ENCODE results near the gene THADA.
"Not testable (repeated sequence)": the region's sequence is repeated elsewhere in the genome, so short reads cannot be mapped to it uniquely, and the experiment has no call there.

THADA gene, protein sequence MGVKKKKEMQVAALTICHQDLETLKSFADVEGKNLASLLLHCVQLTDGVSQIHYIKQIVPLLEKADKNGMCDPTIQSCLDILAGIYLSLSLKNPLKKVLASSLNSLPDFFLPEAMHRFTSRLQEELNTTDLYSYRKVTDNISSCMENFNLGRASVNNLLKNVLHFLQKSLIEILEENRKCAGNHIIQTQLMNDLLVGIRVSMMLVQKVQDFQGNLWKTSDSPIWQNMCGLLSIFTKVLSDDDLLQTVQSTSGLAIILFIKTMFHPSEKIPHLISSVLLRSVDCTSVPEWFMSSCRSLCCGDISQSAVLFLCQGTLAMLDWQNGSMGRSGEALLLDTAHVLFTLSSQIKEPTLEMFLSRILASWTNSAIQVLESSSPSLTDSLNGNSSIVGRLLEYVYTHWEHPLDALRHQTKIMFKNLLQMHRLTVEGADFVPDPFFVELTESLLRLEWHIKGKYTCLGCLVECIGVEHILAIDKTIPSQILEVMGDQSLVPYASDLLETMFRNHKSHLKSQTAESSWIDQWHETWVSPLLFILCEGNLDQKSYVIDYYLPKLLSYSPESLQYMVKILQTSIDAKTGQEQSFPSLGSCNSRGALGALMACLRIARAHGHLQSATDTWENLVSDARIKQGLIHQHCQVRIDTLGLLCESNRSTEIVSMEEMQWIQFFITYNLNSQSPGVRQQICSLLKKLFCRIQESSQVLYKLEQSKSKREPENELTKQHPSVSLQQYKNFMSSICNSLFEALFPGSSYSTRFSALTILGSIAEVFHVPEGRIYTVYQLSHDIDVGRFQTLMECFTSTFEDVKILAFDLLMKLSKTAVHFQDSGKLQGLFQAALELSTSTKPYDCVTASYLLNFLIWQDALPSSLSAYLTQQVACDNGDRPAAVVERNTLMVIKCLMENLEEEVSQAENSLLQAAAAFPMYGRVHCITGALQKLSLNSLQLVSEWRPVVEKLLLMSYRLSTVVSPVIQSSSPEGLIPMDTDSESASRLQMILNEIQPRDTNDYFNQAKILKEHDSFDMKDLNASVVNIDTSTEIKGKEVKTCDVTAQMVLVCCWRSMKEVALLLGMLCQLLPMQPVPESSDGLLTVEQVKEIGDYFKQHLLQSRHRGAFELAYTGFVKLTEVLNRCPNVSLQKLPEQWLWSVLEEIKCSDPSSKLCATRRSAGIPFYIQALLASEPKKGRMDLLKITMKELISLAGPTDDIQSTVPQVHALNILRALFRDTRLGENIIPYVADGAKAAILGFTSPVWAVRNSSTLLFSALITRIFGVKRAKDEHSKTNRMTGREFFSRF (N-terminal part only)

DNA sequence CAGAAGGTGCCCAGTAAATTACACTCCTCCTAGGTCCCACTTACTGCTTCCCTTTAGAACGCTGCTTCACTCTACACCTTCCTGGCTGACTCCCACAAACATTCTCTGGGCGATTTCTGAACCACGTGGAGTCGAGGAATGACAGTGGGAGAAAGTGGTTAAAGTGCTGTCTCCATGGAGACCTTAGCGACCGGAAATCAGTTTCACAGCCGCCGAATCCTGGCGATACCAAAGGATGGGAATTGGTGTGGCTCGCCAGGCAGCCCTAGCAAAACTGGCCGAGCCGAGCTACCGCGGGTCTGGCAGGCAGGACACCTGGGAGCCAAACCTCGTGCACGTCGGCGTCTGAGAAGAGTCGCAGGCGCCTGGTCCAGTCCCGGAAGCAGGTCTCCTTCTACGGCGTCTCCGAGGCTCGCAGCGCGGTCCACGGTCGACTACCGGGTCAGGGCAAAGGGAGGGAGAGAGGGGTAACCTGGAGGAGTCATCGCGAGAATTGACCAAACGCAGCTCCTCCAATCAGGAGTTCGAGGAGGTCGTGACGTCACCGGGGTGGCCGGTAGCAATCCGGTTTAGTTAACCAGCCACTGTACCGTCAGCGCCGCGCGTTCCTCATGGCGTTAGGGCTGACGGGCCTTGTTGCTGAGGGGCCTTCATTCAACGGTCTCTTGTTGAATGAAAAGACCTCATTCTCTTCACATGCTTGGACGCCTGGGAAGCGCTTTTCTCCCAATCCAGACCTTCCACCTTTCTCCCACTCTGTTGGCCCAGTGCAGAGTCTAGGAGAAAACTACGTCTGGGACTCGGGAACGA is at the start of gene THADA:
THADA (minus strand) TSS at position 436 of the 810 bp plus-strand sequence. CDS start 3,646 bp downstream, outside the sequence.
- peak; percentile 100 for DNase-seq
- in situ Hi-C loops (cut with HindIII; ENCODE audit: low pct_ligation_motif_present, low pct_unique_long_range_greater_than_20kb, low sequenced_read_pairs): no loop called here

DNA sequence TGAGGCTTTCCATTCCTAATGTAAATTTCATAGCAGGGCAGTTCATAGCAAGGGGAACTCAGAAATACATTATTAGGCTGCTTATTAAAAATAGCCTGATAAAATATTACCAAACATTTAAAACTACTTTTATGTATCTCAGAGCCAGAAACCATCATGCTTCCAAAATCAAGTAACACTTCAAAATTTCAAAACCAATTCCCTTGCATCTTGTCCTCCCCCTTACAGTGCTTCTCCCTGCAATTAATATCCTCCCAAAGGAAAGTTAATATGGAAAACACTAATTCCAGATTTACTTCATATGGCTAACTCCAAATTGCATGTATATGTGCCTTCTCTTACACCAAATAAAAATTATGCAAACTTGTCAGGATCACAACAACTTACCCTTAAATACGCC is 47.8 kb upstream of the THADA start:
- in situ Hi-C loops (cut with HindIII; ENCODE audit: low pct_ligation_motif_present, low pct_unique_long_range_greater_than_20kb, low sequenced_read_pairs): no loop called here
- DNase-seq: no peak

DNA sequence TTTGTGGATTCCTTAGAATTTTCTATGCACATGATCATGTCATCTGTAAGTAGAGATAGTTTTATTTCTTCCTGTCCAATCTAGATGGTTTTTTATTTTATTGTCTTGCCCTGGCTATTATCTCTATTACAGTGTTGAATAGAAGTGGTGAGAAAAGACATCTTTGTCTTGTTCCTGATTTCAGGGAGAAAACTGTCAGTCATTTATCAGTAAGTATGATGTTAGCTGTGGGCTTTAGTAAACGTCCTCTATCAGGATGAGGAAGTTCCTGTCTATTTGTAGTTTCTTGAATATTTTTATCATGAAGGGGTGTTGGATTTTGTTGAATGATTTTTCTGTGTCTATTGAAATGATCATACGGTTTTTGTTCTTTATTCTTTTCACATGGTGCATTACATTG is 46.5 kb upstream of the THADA start:
- in situ Hi-C loops (cut with HindIII; ENCODE audit: low pct_ligation_motif_present, low pct_unique_long_range_greater_than_20kb, low sequenced_read_pairs): no loop called here
- DNase-seq: no peak

DNA sequence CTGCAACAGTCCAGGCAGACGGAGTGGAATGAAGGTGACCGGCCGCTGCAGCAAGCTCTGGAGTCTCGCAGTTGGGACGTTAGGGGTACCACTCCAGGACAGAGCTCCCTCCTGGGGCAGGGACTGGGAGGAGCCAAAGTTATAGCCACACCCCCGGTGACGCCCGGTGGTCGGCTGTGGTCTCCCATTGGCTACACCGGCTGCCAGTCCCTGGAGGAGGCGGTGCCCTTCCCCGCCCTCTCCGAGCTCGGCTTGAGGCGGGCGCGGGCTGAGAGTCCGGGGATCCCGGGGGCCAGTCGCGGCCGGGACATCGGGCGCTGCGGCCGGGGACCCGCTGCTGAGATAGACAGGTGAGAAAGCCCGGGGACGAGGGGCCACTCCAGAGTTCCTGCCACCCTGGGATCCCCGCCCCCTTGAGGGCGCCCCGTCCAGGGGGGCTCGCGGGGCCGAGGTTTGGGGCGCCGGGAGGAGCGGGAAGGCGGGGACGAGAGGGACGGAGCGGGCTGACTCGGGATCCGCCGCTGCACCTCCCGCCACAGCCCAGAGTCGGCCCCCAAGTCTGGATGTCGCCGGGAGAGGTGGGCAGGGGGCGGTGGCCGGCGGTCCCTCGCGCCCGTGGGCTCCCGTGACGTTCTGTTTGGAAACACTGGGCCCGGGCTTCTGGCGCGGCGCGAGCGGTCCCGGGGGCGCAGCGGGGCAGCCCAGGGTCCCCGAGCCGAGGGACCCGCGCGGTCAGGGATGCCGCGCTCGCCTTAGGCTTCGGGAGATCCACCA is 41.4 kb upstream of the THADA start, which contains the start of gene PLEKHH2:
PLEKHH2 (plus strand) TSS at position 231 of the 774 bp plus-strand sequence. CDS start 7,414 bp downstream, outside the sequence.
- in situ Hi-C loops (cut with HindIII; ENCODE audit: low pct_ligation_motif_present, low pct_unique_long_range_greater_than_20kb, low sequenced_read_pairs): no loop called here
- DNase-seq: peak; percentile 90

DNA sequence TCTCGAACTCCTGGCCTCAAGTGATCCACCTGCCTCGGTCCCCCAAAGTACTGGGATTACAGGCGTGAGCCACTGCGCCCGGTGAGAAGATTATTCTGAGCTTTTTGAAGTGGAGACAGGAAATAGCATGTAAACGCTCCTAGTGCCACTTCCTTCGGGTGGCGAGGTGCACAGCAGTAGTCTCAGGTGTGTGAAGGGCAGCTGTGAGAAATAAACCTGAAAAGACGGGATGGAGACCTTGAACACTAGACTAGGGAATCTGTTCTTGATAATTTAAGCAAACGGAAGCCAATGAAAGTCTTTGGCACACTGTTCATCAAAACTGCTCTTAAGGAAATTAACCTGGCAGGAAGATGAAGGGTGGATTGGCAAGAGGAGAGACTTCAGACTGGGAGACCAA is 40.8 kb upstream of the THADA start:
- no peak for DNase-seq
- in situ Hi-C loops (cut with HindIII; ENCODE audit: low pct_ligation_motif_present, low pct_unique_long_range_greater_than_20kb, low sequenced_read_pairs): no loop called here

DNA sequence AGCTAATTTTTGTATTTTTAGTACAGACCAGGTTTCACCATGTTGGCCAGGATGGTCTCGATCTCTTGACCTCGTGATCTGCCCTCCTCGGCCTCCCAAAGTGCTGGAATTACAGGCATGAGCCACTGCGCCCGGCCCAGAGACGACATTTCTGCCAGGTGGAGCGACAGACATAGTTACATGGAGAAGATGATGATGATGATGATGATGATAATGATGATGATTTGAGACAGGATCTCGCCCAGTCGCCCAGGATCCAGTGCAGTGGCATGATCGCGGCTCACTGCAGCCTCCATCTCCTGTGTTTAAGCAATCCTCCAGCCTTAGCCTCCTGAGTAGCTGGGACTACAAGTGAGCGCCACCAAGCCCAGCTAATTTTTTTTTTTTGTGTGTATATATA is 40.3 kb upstream of the THADA start:
- in situ Hi-C loops (cut with HindIII; ENCODE audit: low pct_ligation_motif_present, low pct_unique_long_range_greater_than_20kb, low sequenced_read_pairs); DNase-seq: not testable (repeated sequence)

DNA sequence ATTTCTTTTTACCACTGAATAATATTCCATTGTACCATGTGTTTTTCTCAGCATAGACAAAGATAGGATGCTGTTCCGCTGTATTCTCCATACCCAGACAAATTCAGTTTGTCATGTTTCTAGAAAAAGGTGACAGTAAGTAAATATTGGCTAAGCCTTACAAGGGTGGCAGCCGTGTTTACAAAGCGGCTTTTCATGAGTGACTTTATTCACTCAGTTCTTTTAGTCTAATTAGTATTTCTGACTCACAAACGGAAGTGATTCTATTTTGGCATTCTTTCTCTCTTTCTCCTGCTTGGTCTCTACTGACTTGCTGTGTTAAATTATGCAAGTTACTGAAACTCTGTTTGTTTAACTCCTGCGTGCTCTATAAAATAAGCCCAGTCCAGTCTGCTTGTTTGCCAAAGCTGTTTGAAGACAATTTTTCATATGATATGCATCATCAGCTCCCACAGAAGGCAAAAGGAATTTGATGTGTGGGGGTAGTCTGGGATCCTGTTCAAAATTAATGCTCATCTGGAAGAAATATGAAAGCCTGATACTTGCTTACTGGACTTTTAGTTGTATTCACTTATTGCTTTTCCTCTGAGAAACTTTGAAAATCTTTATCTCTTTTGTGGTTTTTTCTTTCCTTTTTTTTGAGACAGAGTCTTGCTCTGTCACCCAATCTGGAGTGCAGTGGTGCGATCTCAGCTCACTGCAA is 38.9 kb upstream of the THADA start:
- in situ Hi-C loops (cut with HindIII; ENCODE audit: low pct_ligation_motif_present, low pct_unique_long_range_greater_than_20kb, low sequenced_read_pairs): no loop called here
- no peak for DNase-seq

DNA sequence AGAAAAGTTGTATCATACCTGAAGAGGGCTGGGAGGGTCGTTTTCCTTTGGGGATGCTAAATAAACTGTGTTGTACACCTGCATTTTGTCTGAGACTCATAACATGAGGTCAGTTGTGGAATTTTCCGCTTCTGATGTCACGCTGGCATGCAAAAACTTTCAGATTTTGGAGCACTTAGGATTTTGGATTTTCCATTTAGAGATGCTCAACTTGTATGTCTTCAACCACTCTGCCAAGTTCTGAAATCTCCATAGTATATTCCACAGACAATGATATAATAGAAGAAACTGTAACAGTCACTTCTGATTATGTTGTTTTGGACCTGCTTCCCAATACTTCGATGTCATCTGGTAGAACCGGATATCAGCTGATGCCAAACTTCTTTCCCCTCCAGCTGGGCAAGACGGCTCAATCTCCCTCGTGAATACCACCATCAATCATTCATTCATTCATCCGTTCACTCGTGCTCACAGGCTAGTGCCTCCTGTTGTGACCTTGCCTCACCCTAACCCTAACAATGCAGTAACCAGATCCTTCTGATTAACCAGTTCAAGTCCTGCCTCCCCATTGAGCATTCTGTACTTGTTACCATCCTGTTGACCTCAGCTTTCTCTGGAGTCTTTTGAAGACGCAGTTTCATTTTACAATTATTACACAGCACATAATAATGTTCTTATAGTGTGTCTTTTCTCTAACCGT is 35.9 kb upstream of the THADA start:
- in situ Hi-C loops (cut with HindIII; ENCODE audit: low pct_ligation_motif_present, low pct_unique_long_range_greater_than_20kb, low sequenced_read_pairs): no loop called here
- no peak for DNase-seq

DNA sequence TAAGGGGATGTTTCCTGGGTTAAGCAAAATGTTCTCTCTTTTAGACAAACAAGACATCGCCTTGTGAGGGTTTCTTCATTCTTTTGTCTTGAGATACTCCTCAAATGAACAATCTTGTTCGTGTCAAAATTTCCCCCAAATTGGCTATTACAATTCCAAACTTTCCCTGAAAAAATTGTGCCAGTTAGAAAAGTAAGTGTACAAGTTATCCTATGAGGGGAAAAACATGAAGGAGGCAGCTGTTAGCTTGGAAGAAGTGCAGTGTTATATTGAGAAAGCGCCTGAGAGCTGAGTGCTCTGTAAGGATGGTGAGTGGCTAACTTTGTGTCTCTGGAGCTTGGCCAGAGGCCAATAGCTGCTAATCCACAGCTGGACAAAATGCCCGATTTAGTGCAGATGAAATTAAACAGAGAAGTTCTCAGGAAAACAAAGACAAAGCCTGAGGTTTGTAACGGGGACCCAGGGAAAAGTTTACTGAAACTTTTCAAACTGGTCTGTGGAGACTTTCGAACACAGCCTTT is 27.2 kb upstream of the THADA start:
- DNase-seq: no peak

DNA sequence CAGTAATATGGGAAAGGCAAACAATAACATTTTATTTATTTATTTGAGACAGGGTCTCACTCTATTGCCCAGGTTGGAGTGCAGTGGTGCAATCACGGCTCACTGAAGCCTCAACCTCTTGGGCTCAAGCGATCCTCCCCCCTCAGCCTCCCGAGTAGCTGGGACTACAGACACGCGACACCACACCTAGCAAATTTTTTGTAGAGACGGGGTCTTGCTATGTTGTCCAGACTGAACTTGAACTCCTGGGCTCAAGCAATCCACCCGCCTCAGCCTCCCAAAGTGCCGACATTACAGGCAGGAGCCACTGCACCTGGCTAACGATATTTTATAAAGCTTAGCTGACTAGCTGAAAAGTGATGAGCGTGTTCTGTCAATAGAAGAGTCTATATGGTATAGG is 23.7 kb upstream of the THADA start:
- in situ Hi-C loops (cut with HindIII; ENCODE audit: low pct_ligation_motif_present, low pct_unique_long_range_greater_than_20kb, low sequenced_read_pairs): no loop called here
- DNase-seq: no peak

More for the DNA sequence above, 27.2 kb upstream of the THADA start:
- in situ Hi-C loops (cut with HindIII; ENCODE audit: low pct_ligation_motif_present, low pct_unique_long_range_greater_than_20kb, low sequenced_read_pairs): no loop called here

DNA sequence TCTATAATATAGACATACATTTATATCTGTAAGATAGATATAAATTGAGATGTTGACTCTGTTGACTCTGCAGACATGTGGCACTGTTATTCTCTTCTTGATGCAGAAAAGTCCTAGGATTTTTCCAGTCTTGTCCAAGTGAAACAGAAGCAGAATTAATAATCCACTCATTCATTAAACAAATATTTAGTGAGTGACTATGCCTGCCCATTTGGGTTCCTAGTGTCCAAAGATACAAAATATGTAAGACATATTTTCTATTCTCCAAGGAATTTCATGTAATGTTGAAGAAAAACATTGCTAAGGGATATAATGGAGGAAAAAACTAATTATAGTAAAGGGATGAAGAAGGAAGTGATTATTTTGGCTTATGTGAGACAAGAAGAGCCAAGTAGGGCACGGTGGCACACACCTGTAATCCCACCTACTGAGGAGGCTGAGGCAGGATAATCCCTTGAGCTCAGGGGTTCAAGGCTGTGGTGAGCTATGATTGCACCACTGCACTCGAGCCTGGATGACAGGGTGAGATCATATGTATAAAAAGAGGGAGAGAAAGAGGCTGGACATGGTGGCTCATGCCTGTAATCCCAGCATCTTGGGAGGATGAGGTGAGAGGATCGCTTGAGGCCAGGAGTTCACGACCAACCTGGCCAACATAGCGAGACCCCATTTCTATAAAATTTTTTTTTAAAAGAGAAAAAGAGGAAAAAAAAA is 21.3 kb upstream of the THADA start:
- in situ Hi-C loops (cut with HindIII; ENCODE audit: low pct_ligation_motif_present, low pct_unique_long_range_greater_than_20kb, low sequenced_read_pairs): no loop called here
- DNase-seq: no peak

DNA sequence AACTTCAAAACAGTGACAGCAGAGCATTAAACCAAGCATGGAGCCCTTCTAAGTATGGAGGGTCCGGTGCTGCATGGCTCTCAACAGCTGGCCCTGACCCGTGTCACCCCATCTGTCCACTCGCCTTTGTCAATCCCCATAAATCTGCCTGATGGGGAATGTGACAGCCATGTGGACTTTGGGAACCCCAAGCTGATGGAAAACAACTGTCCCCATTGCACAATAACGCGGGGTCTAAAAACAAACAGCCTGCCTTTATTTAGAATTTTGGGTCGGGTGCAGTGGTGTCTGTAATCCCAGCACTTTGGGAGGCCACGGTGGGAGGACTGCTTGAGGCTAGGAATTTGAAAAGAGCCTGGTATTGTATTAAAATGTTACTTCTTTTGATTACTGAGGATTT is 17.1 kb upstream of the THADA start:
- DNase-seq: no peak
- in situ Hi-C loops (cut with HindIII; ENCODE audit: low pct_ligation_motif_present, low pct_unique_long_range_greater_than_20kb, low sequenced_read_pairs): no loop called here

DNA sequence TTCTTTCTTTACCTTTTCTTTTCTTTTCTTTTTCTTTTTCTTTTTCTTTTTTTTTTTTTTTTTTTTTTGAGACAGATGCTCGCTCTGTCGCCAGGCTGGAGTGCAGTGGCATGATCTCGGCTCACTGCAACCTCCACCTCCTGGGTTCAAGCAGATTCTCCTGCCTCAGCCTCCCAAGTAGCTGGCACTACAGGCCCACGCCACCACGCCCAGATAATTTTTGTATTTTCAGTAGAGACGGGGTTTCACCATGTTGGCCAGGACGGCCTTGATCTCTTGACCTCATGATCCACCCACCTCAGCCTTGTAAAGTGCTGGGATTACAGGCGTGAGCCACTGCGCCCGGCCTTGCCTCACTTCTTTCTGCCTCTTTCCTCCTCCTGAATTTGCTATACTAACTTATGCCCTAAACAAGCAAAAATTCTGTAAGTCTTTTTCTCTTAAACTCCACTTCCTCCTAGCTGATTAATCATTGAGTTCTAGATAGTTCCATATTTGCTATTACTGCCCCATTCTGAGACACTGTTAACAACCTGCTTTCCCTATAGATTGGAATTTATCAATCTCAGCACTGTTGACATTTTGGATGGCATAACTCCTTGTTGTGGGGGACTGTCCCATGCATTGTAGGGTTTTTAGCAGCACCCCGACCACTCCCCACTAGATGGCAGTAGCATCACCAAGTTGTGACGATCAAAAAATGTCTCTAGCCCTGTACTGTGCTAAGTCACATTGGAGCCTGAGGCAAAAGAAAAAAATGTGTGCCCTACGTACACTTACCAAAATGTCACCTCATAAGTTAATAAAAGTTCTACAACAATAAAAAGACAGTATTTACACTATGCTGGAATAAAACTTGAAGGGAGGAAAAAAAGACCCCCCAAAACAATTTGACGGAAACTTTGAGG is 16.4 kb upstream of the THADA start:
- DNase-seq: peak; percentile 78
- in situ Hi-C loops (cut with HindIII; ENCODE audit: low pct_ligation_motif_present, low pct_unique_long_range_greater_than_20kb, low sequenced_read_pairs): no loop called here

DNA sequence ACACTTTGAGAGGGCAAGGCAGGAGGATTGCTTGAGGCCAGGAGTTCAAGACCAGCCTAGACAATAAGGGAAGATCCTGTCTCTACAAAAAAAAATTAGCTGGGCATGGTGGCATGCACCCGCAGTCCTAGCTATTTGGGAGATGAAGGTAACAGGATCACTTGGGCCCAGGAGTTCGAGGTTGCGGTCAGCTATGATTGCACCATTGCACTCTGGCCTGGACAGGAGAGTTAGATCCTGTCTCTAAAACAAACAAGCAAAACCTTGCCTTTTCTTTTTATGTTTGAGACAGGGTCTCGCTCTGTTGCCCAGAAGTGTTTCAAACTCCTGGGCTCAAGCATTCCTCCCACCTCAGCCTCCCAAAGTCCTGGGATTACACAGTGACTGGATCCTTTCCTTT is 14.5 kb upstream of the THADA start:
- in situ Hi-C loops (cut with HindIII; ENCODE audit: low pct_ligation_motif_present, low pct_unique_long_range_greater_than_20kb, low sequenced_read_pairs): no loop called here

More for the DNA sequence above, 14.5 kb upstream of the THADA start:
- DNase-seq: no peak

Measured in ACHN (cell line).